IMR-90 (cell line): Measurements from ENCODE around the gene CPAMD8. TPM values are rescaled to one million over a fixed set of nuclear protein-coding genes. Genes with fewer than 3 reads are reported as not detected.

Experiments
- ATAC-seq: fragments of 200-7000 bp; cut with Tn5 transposase; 2 replicates; pipeline ENCODE4 v1.9.1; 2020; ENCODE audit warnings: low read depth, mild to moderate bottlenecking, moderate library complexity
- BruUV-seq: library from RNA; stranded (reverse); fragments of 400-500 nt; replicated peaks from 2 replicates; lab custom pipeline; 2021; lab: Mats Ljungman, UMichigan
- CTCF ChIA-PET: fragments of 300-600 bp; formaldehyde crosslinking; extraction: SDS; loops from one replicate; lab custom pipeline; 2021; ENCODE audit warnings: antibody characterized with exemption; lab: Yijun Ruan, JAX
- POLR2A ChIA-PET: fragments of 300-600 bp; sonication (Branson Sonifier 250); formaldehyde crosslinking; loops from one replicate; lab custom pipeline; 2022; ENCODE audit warnings: antibody characterized with exemption; ENCODE audit not compliant: unreplicated experiment; lab: Charles Lee
- DNase-seq: peaks from one replicate; pipeline ENCODE4 v3.0.0; 2013
- H2AFZ ChIP-seq: replicated peaks from 2 replicates; pipeline ENCODE3; 2013; ENCODE audit warnings: low read length, mild to moderate bottlenecking; ENCODE audit not compliant: poor library complexity
- H2AK5ac ChIP-seq: 2 replicates; pipeline ENCODE4 v1.6.1; 2013; ENCODE audit warnings: low read depth, low read length, inconsistent platforms
- H2AK9ac ChIP-seq: replicated peaks from 2 replicates; pipeline ENCODE3; 2013; ENCODE audit warnings: mild to moderate bottlenecking, low read depth, low read length, moderate library complexity; ENCODE audit not compliant: poor library complexity
- H2BK120ac ChIP-seq: 2 replicates; pipeline ENCODE4 v1.6.1; 2013; ENCODE audit warnings: low read depth, low read length, inconsistent platforms
- H2BK15ac ChIP-seq: 3 replicates; pipeline ENCODE4 v1.6.1; 2013; ENCODE audit warnings: low read depth, low read length, inconsistent platforms
- H2BK20ac ChIP-seq: 2 replicates; pipeline ENCODE4 v1.6.1; 2013; ENCODE audit warnings: low read depth, mild to moderate bottlenecking, inconsistent platforms, low read length, moderate library complexity
- H2BK5ac ChIP-seq: 2 replicates; pipeline ENCODE4 v1.6.1; 2013; ENCODE audit warnings: mild to moderate bottlenecking, low read depth, low read length, inconsistent platforms; ENCODE audit not compliant: poor library complexity, severe bottlenecking
- H3K14ac ChIP-seq: replicated peaks from 2 replicates; pipeline ENCODE4 v1.6.1; 2013; ENCODE audit warnings: low read depth, low read length, inconsistent platforms
- H3K18ac ChIP-seq: 2 replicates; pipeline ENCODE4 v1.6.1; 2013; ENCODE audit warnings: low read depth, low read length, control low read depth
- H3K23ac ChIP-seq: 2 replicates; pipeline ENCODE4 v1.6.1; 2013; ENCODE audit warnings: low read depth, low read length, inconsistent platforms
- H3K27ac ChIP-seq: 2 replicates; pipeline ENCODE4 v1.5.1; 2013; ENCODE audit warnings: mild to moderate bottlenecking, control low read depth, low read length; ENCODE audit not compliant: insufficient read depth
- H3K27me3 ChIP-seq: 2 replicates; pipeline ENCODE4 v1.6.1; 2013; ENCODE audit warnings: low read length; ENCODE audit not compliant: control insufficient read depth, insufficient read depth
- H3K36me3 ChIP-seq: 2 replicates; pipeline ENCODE4 v1.6.1; 2013; ENCODE audit warnings: low read length, mixed read lengths; ENCODE audit not compliant: control insufficient read depth, insufficient read depth
- H3K4ac ChIP-seq: 2 replicates; pipeline ENCODE4 v1.6.1; 2013; ENCODE audit warnings: low read depth, low read length, inconsistent platforms
- H3K4me1 ChIP-seq: 2 replicates; pipeline ENCODE4 v1.6.1; 2013; ENCODE audit warnings: low read length, mixed read lengths; ENCODE audit not compliant: control insufficient read depth, insufficient read depth
- H3K4me2 ChIP-seq: 2 replicates; pipeline ENCODE4 v1.6.1; 2013; ENCODE audit warnings: low read depth, mild to moderate bottlenecking, control low read depth, low read length, moderate library complexity
- H3K4me3 ChIP-seq: 2 replicates; pipeline ENCODE4 v1.5.1; 2013; ENCODE audit warnings: low read depth, mild to moderate bottlenecking, control low read depth, low read length, moderate library complexity; ENCODE audit not compliant: insufficient read depth
- H3K56ac ChIP-seq: 2 replicates; pipeline ENCODE4 v1.6.1; 2013; ENCODE audit warnings: low read length, inconsistent platforms; ENCODE audit not compliant: insufficient read depth; ENCODE audit errors: extremely low read depth
- H3K79me1 ChIP-seq, 2 experiments: 2 replicates each; pipeline ENCODE4 v1.6.1; 2013; ENCODE audit warnings: low read length in 2 of 2, inconsistent platforms in 1 of 2, low read depth in 1 of 2
- H3K9ac ChIP-seq: 2 replicates; pipeline ENCODE4 v1.6.1; 2013; ENCODE audit warnings: low read depth, low read length, control low read depth
- H3K9me1 ChIP-seq: 2 replicates; pipeline ENCODE4 v1.6.1; 2013; ENCODE audit warnings: low read length, inconsistent platforms; ENCODE audit not compliant: insufficient read depth
- H3K9me3 ChIP-seq: 2 replicates; pipeline ENCODE4 v1.6.1; 2013; ENCODE audit warnings: low read length; ENCODE audit not compliant: control insufficient read depth, insufficient read depth
- H4K20me1 ChIP-seq: 2 replicates; pipeline ENCODE4 v1.6.1; 2013; ENCODE audit warnings: low read length, inconsistent platforms; ENCODE audit not compliant: insufficient read depth
- H4K5ac ChIP-seq: 2 replicates; pipeline ENCODE4 v1.6.1; 2013; ENCODE audit warnings: mild to moderate bottlenecking, low read depth, low read length, control low read depth
- H4K8ac ChIP-seq, 2 experiments: 2 replicates each; pipeline ENCODE4 v1.6.1; 2013; ENCODE audit warnings: low read depth in 2 of 2, low read length in 2 of 2, control low read depth in 1 of 2, inconsistent platforms in 1 of 2
- H4K91ac ChIP-seq: 2 replicates; pipeline ENCODE4 v1.6.1; 2013; ENCODE audit warnings: low read depth, low read length, inconsistent platforms; ENCODE audit not compliant: insufficient read depth
- BHLHE40 ChIP-seq: fragments of 150-350 bp; IDR thresholded peaks from 2 replicates; pipeline ENCODE4 v1.6.1; 2016; ENCODE audit warnings: mild to moderate bottlenecking, low read depth, low read length
- CEBPB ChIP-seq: IDR thresholded peaks from 2 replicates; pipeline ENCODE4 v1.6.1; 2012; ENCODE audit warnings: low read depth, low read length, improper control_type of control experiment
- CHD1 ChIP-seq: IDR thresholded peaks from 2 replicates; pipeline ENCODE4 v1.6.1; 2012; ENCODE audit warnings: low read depth, low read length, improper control_type of control experiment
- MAFK ChIP-seq: IDR thresholded peaks from 2 replicates; pipeline ENCODE4 v1.6.1; 2012; ENCODE audit warnings: low read depth, low read length, improper control_type of control experiment
- MXI1 ChIP-seq: IDR thresholded peaks from 2 replicates; pipeline ENCODE4 v1.6.1; 2012; ENCODE audit warnings: low read depth, mild to moderate bottlenecking, low read length, moderate library complexity, borderline replicate concordance
- NFE2L2 ChIP-seq: fragments of 150-350 bp; IDR thresholded peaks from 2 replicates; pipeline ENCODE4 v1.6.1; 2016; ENCODE audit warnings: low read depth, mild to moderate bottlenecking, low read length
- POLR2A ChIP-seq: IDR thresholded peaks from 2 replicates; pipeline ENCODE4 v1.6.1; 2012; ENCODE audit warnings: mild to moderate bottlenecking, low read depth, low read length
- RAD21 ChIP-seq: IDR thresholded peaks from 2 replicates; pipeline ENCODE4 v1.6.1; 2012; ENCODE audit warnings: low read length, improper control_type of control experiment
- RFX5 ChIP-seq: IDR thresholded peaks from 2 replicates; pipeline ENCODE4 v1.8.0; 2012; ENCODE audit warnings: low read depth, mild to moderate bottlenecking, low read length, moderate library complexity
- SMC3 ChIP-seq: fragments of 150-350 bp; IDR thresholded peaks from 2 replicates; pipeline ENCODE4 v1.6.1; 2016; ENCODE audit warnings: low read depth, mild to moderate bottlenecking, antibody characterized with exemption, low read length, moderate library complexity
- WGBS, 2 experiments: methylation state at CpG; one replicate each; pipeline versions ENCODE4 v1.1.5 to v1.1.7; 2013; ENCODE audit warnings: missing lambda C conversion rate in 2 of 2; ENCODE audit not compliant: insufficient read length in 1 of 2; ENCODE audit errors: extremely low coverage in 2 of 2; 5-methylcytosine and 5-hydroxymethylcytosine counted together
- dilution Hi-C: fragments of 300-500 bp; cut with HindIII; formaldehyde crosslinking; loops from one replicate; pipeline ENCODE4 v1.14.3; 2018; ENCODE audit warnings: low sequenced_read_pairs; ENCODE audit not compliant: unreplicated experiment
- in situ Hi-C: fragments of 300-500 bp; cut with MboI; formaldehyde crosslinking; loops from 3 replicates; pipeline ENCODE4 v1.14.3; 2019; ENCODE audit warnings: low sequenced_read_pairs, inconsistent platforms, mixed read lengths
- intact Hi-C: fragments of 100-400 bp; cut with micrococcal nuclease; formaldehyde crosslinking; loops from 2 replicates; pipeline ENCODE4 v1.10.0; 2022
- polyA plus RNA-seq, 3 experiments: library from polyadenylated mRNA; depleted of rRNA; stranded (reverse); fragments of >200 nt; gene quantifications; 2 replicates each; pipeline ENCODE4 v1.2.3, GENCODE V29; 2012; ENCODE audit warnings: low replicate concordance in 1 of 3
- total RNA-seq: library from RNA; depleted of rRNA; stranded (reverse); fragments of >200 nt; gene quantifications from 2 replicates; pipeline ENCODE4 v1.2.3, GENCODE V29; 2012
- TF ChIP-seq, protein P1 (sequence below): fragments of 150-350 bp; IDR thresholded peaks from 2 replicates; pipeline ENCODE4 v1.6.1; 2017; ENCODE audit warnings: mild to moderate bottlenecking, antibody characterized with exemption, low read length, low read depth
- TF ChIP-seq, protein P2 (sequence below): fragments of 150-350 bp; IDR thresholded peaks from 2 replicates; pipeline ENCODE4 v1.6.1; 2016; ENCODE audit warnings: low read depth, mild to moderate bottlenecking, low read length, moderate library complexity, borderline replicate concordance

CPAMD8 gene
- total and polyA plus RNA-seq, 2 of the 4 experiments (the other 2 are of a cell fraction), result 0.36 to 0.79 TPM

DNA sequence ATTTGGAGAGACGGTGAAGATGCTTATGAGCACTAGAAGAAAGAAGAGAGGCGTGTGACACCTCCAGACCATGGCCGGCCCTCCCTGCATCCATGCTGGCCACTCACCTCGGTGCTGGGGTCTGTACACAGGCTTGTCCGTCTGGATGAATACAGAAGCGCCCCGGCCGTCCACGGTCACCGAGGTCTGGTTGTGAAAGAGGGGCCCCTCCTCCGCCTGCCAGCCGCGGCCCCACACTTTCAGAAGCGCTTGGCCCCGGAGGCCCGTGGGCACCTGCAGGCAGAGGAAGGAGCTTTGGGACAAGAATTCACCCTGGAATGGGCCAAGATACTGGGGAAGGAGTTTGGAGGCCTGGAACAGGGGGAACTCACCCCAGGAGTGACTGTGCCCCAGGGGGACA is 15.1 kb downstream of the CPAMD8 start:
- Histone ChIP-seq H2AK5ac (no peak overlapping the region), H2AFZ (no peak overlapping the region), H3K4me3 (no peak overlapping the region), H2BK15ac (no peak overlapping the region), H3K18ac (no peak overlapping the region), H3K23ac (no peak overlapping the region), H3K56ac (no peak overlapping the region), H3K79me1 (no peaks in the 10 kb centered on the region), H4K5ac (no peak overlapping the region), H3K4me1 (no peaks in the 10 kb centered on the region), H2AK9ac (no peak overlapping the region), H2BK20ac (no peak overlapping the region), H4K8ac (no peak overlapping the region), H3K9me3 (peaks cover 3% of the 10 kb centered on the region; the same call in 1 of the 2 replicates), H4K91ac (no peak overlapping the region), H3K36me3 (no peaks in the 10 kb centered on the region), H3K4ac (no peak overlapping the region), H3K9me1 (no peaks in the 10 kb centered on the region), H3K14ac (no peak overlapping the region), H3K27me3 (peaks cover 5% of the 10 kb centered on the region; the same call in 1 of the 2 replicates), H4K20me1 (no peaks in the 10 kb centered on the region), H3K9ac (no peak overlapping the region), H3K4me2 (no peak overlapping the region), H2BK120ac (no peak overlapping the region), H3K27ac (no peak overlapping the region), H2BK5ac (no peak overlapping the region)
- ChIA-PET CTCF (no interaction called here), POLR2A (interaction anchor here (0.6 kb wide), 1 partner anchor 32 kb away, joined by 3 read pairs; no protein-coding TSS in a partner anchor)
- no CpG with 5 or more reads among the region's 16 CpGs for WGBS, 2 experiments
- in situ Hi-C loops, result no loop called here
- no TSS peak for BruUV-seq
- no peak for TF ChIP-seq RAD21
- TF ChIP-seq RFX5, result no peak
- TF ChIP-seq CEBPB, result no peak
- no peak for TF ChIP-seq MAFK
- no peak for TF ChIP-seq MXI1
- TF ChIP-seq BHLHE40, result no peak
- no peak for TF ChIP-seq SMC3
- TF ChIP-seq NFE2L2, result no peak
- no peak for TF ChIP-seq CHD1
- TF ChIP-seq, protein P1, sequence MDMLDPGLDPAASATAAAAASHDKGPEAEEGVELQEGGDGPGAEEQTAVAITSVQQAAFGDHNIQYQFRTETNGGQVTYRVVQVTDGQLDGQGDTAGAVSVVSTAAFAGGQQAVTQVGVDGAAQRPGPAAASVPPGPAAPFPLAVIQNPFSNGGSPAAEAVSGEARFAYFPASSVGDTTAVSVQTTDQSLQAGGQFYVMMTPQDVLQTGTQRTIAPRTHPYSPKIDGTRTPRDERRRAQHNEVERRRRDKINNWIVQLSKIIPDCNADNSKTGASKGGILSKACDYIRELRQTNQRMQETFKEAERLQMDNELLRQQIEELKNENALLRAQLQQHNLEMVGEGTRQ, result no peak
- TF ChIP-seq, protein P2, sequence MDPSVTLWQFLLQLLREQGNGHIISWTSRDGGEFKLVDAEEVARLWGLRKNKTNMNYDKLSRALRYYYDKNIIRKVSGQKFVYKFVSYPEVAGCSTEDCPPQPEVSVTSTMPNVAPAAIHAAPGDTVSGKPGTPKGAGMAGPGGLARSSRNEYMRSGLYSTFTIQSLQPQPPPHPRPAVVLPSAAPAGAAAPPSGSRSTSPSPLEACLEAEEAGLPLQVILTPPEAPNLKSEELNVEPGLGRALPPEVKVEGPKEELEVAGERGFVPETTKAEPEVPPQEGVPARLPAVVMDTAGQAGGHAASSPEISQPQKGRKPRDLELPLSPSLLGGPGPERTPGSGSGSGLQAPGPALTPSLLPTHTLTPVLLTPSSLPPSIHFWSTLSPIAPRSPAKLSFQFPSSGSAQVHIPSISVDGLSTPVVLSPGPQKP, result no peak
- TF ChIP-seq POLR2A, result no peak
- dilution Hi-C loops, result no loop called here
- no peak for DNase-seq
- no peak for ATAC-seq
- intact Hi-C loops, result no loop called here
